A549 (cell line): ENCODE results near the gene GEN1.

ENCODE experiments used
- BHLHE40 ChIP-seq: IDR thresholded peaks from 2 replicates; pipeline ENCODE4 v1.6.1; 2012; ENCODE audit warnings: low read depth, low read length, inconsistent platforms
- EP300 ChIP-seq, 2 experiments: fragments of >200 bp; sonication (Bioruptor Twin); formaldehyde crosslinking; IDR thresholded peaks; 2 replicates in 1 of 2; 3 replicates in 1 of 2; pipeline ENCODE4 v1.6.1; 2016 to 2017
- POLR2A ChIP-seq: IDR thresholded peaks from 2 replicates; pipeline ENCODE4 v1.6.1; 2012; ENCODE audit warnings: mild to moderate bottlenecking, low read length
- RAD21 ChIP-seq, 2 experiments: fragments of >200 bp in 1 of 2; sonication (Bioruptor Twin) in 1 of 2; formaldehyde crosslinking in 1 of 2; IDR thresholded peaks in 1 of 2; conservative IDR thresholded peaks in 1 of 2; 2 replicates in 1 of 2; 3 replicates in 1 of 2; pipeline ENCODE4 v1.6.1; 2012 to 2018; ENCODE audit warnings: inconsistent platforms in 1 of 2
- TF ChIP-seq, protein P1 (sequence below): fragments of >200 bp; sonication (Bioruptor Twin); formaldehyde crosslinking; IDR thresholded peaks from 3 replicates; pipeline ENCODE4 v1.5.1; 2016
- TF ChIP-seq, protein P2 (sequence below): fragments of 450-650 bp; IDR thresholded peaks from 2 replicates; pipeline ENCODE4 v1.6.1; 2014; ENCODE audit warnings: antibody characterized with exemption

DNA sequence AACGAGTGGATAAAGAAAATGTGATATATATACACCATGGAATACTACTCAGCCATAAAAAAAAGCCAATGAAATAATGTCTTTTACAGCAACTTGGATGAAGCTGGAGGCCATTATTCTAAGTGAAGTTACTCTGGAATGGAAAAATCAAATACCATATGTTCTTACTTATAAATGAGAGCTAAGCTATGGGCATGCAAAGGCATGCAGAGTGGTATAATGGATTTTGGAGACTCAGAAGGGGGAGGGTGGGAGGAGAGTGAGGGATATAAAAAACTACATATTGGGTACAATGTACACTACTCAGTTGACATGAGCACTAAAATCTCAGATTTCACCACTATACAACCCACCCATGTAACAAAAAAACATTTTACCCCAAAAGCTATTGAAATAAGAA, 60.7 kb downstream of the GEN1 start:
- no peak for TF ChIP-seq EP300 (IDR thresholded peaks at IDR 0.05)
- TF ChIP-seq, protein P1, sequence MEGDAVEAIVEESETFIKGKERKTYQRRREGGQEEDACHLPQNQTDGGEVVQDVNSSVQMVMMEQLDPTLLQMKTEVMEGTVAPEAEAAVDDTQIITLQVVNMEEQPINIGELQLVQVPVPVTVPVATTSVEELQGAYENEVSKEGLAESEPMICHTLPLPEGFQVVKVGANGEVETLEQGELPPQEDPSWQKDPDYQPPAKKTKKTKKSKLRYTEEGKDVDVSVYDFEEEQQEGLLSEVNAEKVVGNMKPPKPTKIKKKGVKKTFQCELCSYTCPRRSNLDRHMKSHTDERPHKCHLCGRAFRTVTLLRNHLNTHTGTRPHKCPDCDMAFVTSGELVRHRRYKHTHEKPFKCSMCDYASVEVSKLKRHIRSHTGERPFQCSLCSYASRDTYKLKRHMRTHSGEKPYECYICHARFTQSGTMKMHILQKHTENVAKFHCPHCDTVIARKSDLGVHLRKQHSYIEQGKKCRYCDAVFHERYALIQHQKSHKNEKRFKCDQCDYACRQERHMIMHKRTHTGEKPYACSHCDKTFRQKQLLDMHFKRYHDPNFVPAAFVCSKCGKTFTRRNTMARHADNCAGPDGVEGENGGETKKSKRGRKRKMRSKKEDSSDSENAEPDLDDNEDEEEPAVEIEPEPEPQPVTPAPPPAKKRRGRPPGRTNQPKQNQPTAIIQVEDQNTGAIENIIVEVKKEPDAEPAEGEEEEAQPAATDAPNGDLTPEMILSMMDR = no peak
- no peak for TF ChIP-seq POLR2A
- TF ChIP-seq RAD21 (conservative IDR thresholded peaks at IDR 0.05 in 1 of 2, IDR thresholded peaks at IDR 0.05 in 1 of 2) = no peak
- no peak for TF ChIP-seq BHLHE40
- TF ChIP-seq, protein P2, sequence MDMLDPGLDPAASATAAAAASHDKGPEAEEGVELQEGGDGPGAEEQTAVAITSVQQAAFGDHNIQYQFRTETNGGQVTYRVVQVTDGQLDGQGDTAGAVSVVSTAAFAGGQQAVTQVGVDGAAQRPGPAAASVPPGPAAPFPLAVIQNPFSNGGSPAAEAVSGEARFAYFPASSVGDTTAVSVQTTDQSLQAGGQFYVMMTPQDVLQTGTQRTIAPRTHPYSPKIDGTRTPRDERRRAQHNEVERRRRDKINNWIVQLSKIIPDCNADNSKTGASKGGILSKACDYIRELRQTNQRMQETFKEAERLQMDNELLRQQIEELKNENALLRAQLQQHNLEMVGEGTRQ = no peak
